ENCODE data around the gene VDR.

Gene VDR

DNA sequence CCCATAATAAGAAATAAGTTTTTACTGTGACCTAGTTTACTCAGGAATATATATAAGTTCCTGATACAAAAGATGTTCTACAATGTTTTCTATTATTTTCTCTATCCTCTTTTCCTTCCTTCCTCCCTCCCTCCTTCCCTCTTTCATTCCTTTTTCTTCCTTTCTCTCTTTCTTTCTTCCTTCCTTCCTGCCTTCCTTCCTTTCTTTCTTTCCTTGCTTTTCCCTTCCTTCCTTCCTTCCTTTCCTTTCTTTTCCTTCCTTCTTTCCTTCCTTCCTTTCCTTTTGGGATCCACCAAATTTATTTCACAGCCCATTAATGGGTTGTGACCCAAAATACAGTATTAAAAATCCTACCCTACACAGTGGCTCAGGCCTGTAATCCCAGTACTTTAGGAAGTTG is 3.9 kb upstream of the VDR start:
- no peak overlapping the region for H3K4me3 ChIP-seq
- H3K4me1 ChIP-seq, result peaks cover 0 to 16% (median 7%) of the 10 kb centered on the region in 4 donors
- TF ChIP-seq, protein P1, sequence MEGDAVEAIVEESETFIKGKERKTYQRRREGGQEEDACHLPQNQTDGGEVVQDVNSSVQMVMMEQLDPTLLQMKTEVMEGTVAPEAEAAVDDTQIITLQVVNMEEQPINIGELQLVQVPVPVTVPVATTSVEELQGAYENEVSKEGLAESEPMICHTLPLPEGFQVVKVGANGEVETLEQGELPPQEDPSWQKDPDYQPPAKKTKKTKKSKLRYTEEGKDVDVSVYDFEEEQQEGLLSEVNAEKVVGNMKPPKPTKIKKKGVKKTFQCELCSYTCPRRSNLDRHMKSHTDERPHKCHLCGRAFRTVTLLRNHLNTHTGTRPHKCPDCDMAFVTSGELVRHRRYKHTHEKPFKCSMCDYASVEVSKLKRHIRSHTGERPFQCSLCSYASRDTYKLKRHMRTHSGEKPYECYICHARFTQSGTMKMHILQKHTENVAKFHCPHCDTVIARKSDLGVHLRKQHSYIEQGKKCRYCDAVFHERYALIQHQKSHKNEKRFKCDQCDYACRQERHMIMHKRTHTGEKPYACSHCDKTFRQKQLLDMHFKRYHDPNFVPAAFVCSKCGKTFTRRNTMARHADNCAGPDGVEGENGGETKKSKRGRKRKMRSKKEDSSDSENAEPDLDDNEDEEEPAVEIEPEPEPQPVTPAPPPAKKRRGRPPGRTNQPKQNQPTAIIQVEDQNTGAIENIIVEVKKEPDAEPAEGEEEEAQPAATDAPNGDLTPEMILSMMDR (IDR thresholded peaks at IDR 0.05), result no peak
- no peak for DNase-seq
- H3K36me3 ChIP-seq, result no peaks in the 10 kb centered on the region
- intact Hi-C loops (cut with DNase I; ENCODE audit: low total_unique reads), result no loop called here
- no peaks in the 10 kb centered on the region for H3K9me3 ChIP-seq
- no peaks in the 10 kb centered on the region for H3K27me3 ChIP-seq
- no peak overlapping the region for H3K27ac ChIP-seq

DNA sequence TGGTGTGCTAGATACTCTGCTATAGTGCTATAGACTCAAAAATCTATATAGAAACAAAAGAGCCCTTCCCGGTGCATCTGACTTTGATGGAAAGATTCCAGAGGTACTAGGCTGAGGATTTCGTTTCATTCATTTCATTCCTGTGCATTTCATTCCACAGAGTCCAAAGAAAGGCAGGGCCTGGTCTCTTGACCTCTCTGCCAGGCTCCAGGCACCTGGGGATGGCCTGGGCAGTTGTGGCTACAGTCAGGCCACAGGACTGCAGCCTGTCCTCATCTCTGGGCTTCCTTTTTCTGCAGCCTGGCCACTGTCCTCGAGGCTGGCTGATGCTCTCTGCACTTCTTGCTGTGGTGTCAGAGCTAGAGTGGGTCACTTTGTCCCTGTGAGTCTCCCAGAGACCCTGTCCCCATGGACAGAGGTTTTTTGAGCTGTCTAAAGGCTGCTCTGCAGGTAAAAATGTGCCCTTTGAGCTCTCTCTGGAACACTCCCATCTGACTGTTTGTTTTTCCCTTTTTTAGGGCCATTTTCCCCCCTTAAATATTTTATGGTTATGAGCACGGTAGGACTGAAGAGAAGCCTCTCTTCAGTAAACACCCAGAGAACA is 3.2 kb upstream of the VDR start:
- DNase-seq, result peak in 1 of 2 donors; percentile 35
- Histone ChIP-seq H3K36me3 (no peaks in the 10 kb centered on the region), H3K4me1 (peaks cover 0 to 24% (median 15%) of the 10 kb centered on the region in 4 donors), H3K27ac (no peak overlapping the region), H3K9me3 (no peaks in the 10 kb centered on the region), H3K27me3 (no peaks in the 10 kb centered on the region), H3K4me3 (no peak overlapping the region)
- intact Hi-C loops (cut with DNase I; ENCODE audit: low total_unique reads), result no loop called here
- TF ChIP-seq, protein P1 (IDR thresholded peaks at IDR 0.05), result no peak

DNA sequence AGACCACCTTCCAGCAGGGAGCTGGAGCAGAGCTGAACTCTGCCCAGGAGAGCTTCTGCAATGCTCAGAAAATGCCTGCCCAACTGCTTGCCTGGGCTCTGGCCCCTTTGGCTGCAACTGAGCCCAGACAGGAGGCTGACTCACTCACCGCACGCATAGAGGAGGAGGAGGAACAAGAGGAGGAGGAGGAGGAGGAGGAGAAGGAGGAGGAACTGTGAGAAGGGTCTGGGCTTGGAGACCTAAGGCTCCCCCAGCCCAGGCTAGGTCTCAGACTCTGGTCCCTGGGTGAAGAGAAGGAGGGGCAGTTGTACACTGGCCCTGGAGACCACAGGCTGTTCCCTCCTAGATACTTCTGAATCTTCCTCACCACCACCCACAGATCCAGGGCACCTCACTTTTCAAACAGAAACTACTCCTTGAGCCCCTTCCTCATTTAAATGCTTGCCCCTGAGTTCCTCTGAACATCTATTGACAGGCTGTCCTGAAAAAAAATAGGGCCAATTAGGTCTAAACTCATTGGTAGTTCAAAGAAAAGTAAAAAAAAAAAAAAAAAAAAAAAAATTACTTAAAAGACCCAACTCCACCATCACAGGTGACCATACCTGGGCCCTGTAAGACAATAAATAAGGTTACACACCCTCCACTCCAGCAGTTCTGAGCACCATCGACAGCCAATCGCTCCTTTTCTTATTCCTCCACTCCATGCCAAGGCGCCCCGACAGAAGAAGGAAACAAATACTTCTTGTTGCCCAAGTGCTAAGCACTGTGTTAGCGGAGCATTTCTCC is 674 bp downstream of the VDR start:
- peak overlapping the region; percentile 51 to 69 for H3K27ac ChIP-seq
- H3K9me3 ChIP-seq, result no peaks in the 10 kb centered on the region
- TF ChIP-seq, protein P1 (IDR thresholded peaks at IDR 0.05), result no peak
- no peaks in the 10 kb centered on the region for H3K36me3 ChIP-seq
- peak overlapping the region; percentile 61 to 69 for H3K4me3 ChIP-seq
- H3K4me1 ChIP-seq, result peaks cover 0 to 56% (median 21%) of the 10 kb centered on the region in 4 donors
- DNase-seq, result peak; percentile 80 to 89
- peaks cover 0 to 4% of the 10 kb centered on the region in 2 donors for H3K27me3 ChIP-seq
- intact Hi-C loops (cut with DNase I; ENCODE audit: low total_unique reads), result loop anchor here (5.0 kb wide), 1 partner anchor 1797 kb away; no protein-coding TSS in a partner anchor

DNA sequence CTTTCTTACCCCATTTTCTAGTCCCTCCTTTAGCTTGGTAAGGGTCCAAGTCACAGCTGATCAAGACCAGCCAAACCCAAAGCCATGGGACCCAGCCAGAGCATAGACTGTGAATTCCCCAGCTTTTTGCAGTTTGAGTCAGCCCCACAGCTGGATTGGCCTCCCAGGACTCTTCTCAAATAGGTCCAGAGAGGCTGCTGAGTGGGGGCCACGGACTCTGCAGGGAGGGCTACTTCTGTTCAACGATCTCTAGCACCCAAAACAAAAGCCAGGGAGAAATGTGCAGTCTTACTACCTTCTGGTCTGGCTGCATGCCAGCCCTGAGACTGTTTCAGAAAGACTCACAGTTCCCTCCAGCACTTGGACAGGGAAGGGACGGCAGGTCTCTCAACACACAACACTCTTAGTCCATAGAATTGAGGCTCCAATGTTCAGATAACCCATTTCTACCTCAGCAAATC is 1.6 kb downstream of the VDR start:
- peak; percentile 34 to 68 for DNase-seq
- no peaks in the 10 kb centered on the region for H3K9me3 ChIP-seq
- H3K27me3 ChIP-seq, result peaks cover 0 to 4% of the 10 kb centered on the region in 2 donors
- H3K4me1 ChIP-seq, result peaks cover 0 to 56% (median 21%) of the 10 kb centered on the region in 4 donors
- H3K27ac ChIP-seq, result peak overlapping the region; percentile 4 to 10
- intact Hi-C loops (cut with DNase I; ENCODE audit: low total_unique reads), result loop anchor here (5.0 kb wide), 1 partner anchor 1796 kb away; no protein-coding TSS in a partner anchor
- TF ChIP-seq, protein P1 (IDR thresholded peaks at IDR 0.05), result no peak
- H3K36me3 ChIP-seq, result no peaks in the 10 kb centered on the region
- H3K4me3 ChIP-seq, result peak overlapping the region in 1 of 2 donors; percentile 69

DNA sequence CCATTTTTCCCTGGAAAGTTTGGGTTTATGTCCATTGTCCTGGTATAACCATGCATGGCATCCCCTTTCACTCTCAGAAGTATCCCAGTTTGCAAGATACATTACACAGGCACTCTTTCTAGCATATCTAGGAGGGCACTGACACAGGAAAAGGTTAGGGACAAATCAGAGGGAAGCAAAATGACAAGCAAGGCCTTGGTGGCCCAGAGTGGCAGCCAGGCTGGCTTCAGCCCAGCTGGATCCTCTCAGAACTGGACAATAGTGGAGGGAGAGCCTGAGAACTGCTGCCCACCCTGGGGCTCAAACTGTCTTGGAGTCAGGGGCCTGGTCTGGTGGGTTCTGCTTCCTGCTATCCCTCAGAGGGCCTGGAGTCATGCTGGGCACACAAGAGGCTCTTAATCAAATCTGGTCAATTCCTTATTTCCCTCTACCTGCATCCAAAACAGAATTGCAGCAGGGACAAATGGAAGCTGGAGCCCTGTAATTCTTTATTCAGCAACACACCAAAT is 2.6 kb downstream of the VDR start:
- DNase-seq, result no peak
- H3K9me3 ChIP-seq, result no peaks in the 10 kb centered on the region
- intact Hi-C loops (cut with DNase I; ENCODE audit: low total_unique reads), result loop anchor here (5.0 kb wide), 1 partner anchor 1795 kb away; no protein-coding TSS in a partner anchor
- no peak overlapping the region for H3K4me3 ChIP-seq
- H3K27ac ChIP-seq, result no peak overlapping the region
- H3K36me3 ChIP-seq, result no peaks in the 10 kb centered on the region
- H3K4me1 ChIP-seq, result peaks cover 0 to 56% (median 21%) of the 10 kb centered on the region in 4 donors
- H3K27me3 ChIP-seq, result peaks cover 0 to 4% of the 10 kb centered on the region in 2 donors
- TF ChIP-seq, protein P1 (IDR thresholded peaks at IDR 0.05), result no peak
